COR-L47 (cell line): ENCODE measurements around the gene RNU2-1.
"Not testable (repeated sequence)": the region's sequence is repeated elsewhere in the genome, so short reads cannot be mapped to it uniquely, and the experiment has no call there.

Experiments
- DNase-seq: peaks from one replicate; lab custom pipeline; 2025; lab: John Stamatoyannopoulos, UW

RNU2-1 gene

GRCh38 chr17:43216369-43216761 is 17.4 kb downstream of the RNU2-1 start:
- DNase-seq: no peak

- no peak for DNase-seq
Measured at GRCh38 chr17:43215341-43215740, 18.4 kb downstream of the RNU2-1 start.

GRCh38 chr17:43213545-43213944 is 20.2 kb downstream of the RNU2-1 start:
- no peak for DNase-seq

- DNase-seq: no peak
Measured at GRCh38 chr17:43212641-43213490, 20.9 kb downstream of the RNU2-1 start.

GRCh38 chr17:43211480-43212402 is 22.0 kb downstream of the RNU2-1 start, which contains the start of gene TMEM106A:
TMEM106A (plus strand) TSS chr17:43211875; CDS start chr17:43213042, 1,167 bp downstream.
- DNase-seq: peak; percentile 57

- DNase-seq: no peak
Measured at GRCh38 chr17:43211123-43211479, 22.7 kb downstream of the RNU2-1 start.

GRCh38 chr17:43210576-43210975 is 23.2 kb downstream of the RNU2-1 start:
- DNase-seq: no peak

GRCh38 chr17:43203013-43203412 is 30.8 kb downstream of the RNU2-1 start:
- DNase-seq: not testable (repeated sequence)

GRCh38 chr17:43200127-43200526 is 33.6 kb downstream of the RNU2-1 start:
- no peak for DNase-seq

- DNase-seq: no peak
Measured at GRCh38 chr17:43199633-43200032, 34.1 kb downstream of the RNU2-1 start.

GRCh38 chr17:43193251-43193650 is 40.5 kb downstream of the RNU2-1 start:
- DNase-seq: no peak

GRCh38 chr17:43186656-43187055 is 47.1 kb downstream of the RNU2-1 start:
- not testable (repeated sequence) for DNase-seq

- no peak for DNase-seq
Measured at GRCh38 chr17:43183921-43184320, 49.9 kb downstream of the RNU2-1 start.
